Hepatocyte (in vitro differentiated cells): ENCODE measurements around the gene SLC7A5. TPM values are rescaled to one million over a fixed set of nuclear protein-coding genes. Genes with fewer than 3 reads are reported as not detected.

ENCODE experiments used
- DNase-seq: peaks from one replicate; pipeline ENCODE4 v3.0.0-alpha.2; 2016; ENCODE audit warnings: low spot score
- H2AFZ ChIP-seq: fragments of 200-600 bp; sonication (generic); 2 replicates; pipeline ENCODE4 v1.6.0; 2016; ENCODE audit warnings: antibody characterized with exemption, mild to moderate bottlenecking
- H3K27ac ChIP-seq: fragments of 200-600 bp; sonication (generic); 2 replicates; pipeline ENCODE4 v1.5.1; 2016; ENCODE audit warnings: mild to moderate bottlenecking
- H3K27me3 ChIP-seq: fragments of 200-600 bp; sonication (generic); 2 replicates; pipeline ENCODE4 v1.6.1; 2016
- H3K36me3 ChIP-seq: fragments of 200-600 bp; sonication (generic); replicated peaks from 2 replicates; pipeline ENCODE4 v1.5.1; 2016; ENCODE audit warnings: low read depth; ENCODE audit not compliant: insufficient read depth
- H3K4me1 ChIP-seq: fragments of 200-600 bp; sonication (generic); 2 replicates; pipeline ENCODE4 v1.5.1; 2016; ENCODE audit warnings: mild to moderate bottlenecking, moderate library complexity; ENCODE audit not compliant: insufficient read depth
- H3K4me2 ChIP-seq: fragments of 200-600 bp; sonication (generic); 2 replicates; pipeline ENCODE4 v1.6.0; 2016
- H3K4me3 ChIP-seq: fragments of 200-600 bp; sonication (generic); 2 replicates; pipeline ENCODE4 v1.5.1; 2016; ENCODE audit warnings: mild to moderate bottlenecking
- H3K79me2 ChIP-seq: fragments of 200-600 bp; sonication (generic); 2 replicates; pipeline ENCODE4 v1.6.0; 2017; ENCODE audit warnings: mild to moderate bottlenecking
- H3K9me2 ChIP-seq: fragments of 200-600 bp; sonication (generic); replicated peaks from 2 replicates; pipeline ENCODE4 v1.6.0; 2017; ENCODE audit warnings: mild to moderate bottlenecking; ENCODE audit not compliant: insufficient read depth
- H3K9me3 ChIP-seq: fragments of 200-600 bp; sonication (generic); 2 replicates; pipeline ENCODE4 v1.5.1; 2016; ENCODE audit warnings: low read depth, mild to moderate bottlenecking
- H4K20me1 ChIP-seq: fragments of 200-600 bp; sonication (generic); 2 replicates; pipeline ENCODE4 v1.6.0; 2016; ENCODE audit warnings: mild to moderate bottlenecking; ENCODE audit not compliant: insufficient read depth, poor library complexity, severe bottlenecking
- EZH2 ChIP-seq: fragments of 200-600 bp; sonication (generic); IDR thresholded peaks from 2 replicates; pipeline ENCODE4 v1.6.1; 2016; ENCODE audit warnings: antibody characterized with exemption, mild to moderate bottlenecking, borderline replicate concordance
- EZH2phosphoT487 ChIP-seq: fragments of 200-600 bp; sonication (generic); IDR thresholded peaks from one replicate; pipeline ENCODE4 v1.6.1; 2018; ENCODE audit warnings: antibody characterized with exemption, mild to moderate bottlenecking, low read depth, moderate library complexity; ENCODE audit not compliant: unreplicated experiment, severe bottlenecking
- WGBS: methylation state at CpG from one replicate; pipeline ENCODE4 v1.1.6; 2016; ENCODE audit warnings: low lambda C conversion rate; ENCODE audit errors: missing lambda C conversion rate; 5-methylcytosine and 5-hydroxymethylcytosine counted together
- polyA plus RNA-seq: library from polyadenylated mRNA; unstranded; fragments of >200 nt; fragmentation: Nextera tagmentation; extraction: Ambion mirVana; gene quantifications from 2 replicates; pipeline ENCODE4 v1.2.1, GENCODE V29; 2016
- total RNA-seq: library from RNA; depleted of rRNA; stranded (reverse); fragments of >200 nt; gene quantifications from 2 replicates; pipeline ENCODE4 v1.2.3, GENCODE V29; 2014
- TF ChIP-seq, protein P1 (sequence below): fragments of 200-600 bp; sonication (generic); IDR thresholded peaks from 2 replicates; pipeline ENCODE4 v1.5.1; 2016; ENCODE audit warnings: antibody characterized with exemption, mild to moderate bottlenecking; ENCODE audit not compliant: poor library complexity

SLC7A5 gene
- total and polyA plus RNA-seq, 2 experiments from 2014 or later: 29.3 to 52.5 TPM

DNA sequence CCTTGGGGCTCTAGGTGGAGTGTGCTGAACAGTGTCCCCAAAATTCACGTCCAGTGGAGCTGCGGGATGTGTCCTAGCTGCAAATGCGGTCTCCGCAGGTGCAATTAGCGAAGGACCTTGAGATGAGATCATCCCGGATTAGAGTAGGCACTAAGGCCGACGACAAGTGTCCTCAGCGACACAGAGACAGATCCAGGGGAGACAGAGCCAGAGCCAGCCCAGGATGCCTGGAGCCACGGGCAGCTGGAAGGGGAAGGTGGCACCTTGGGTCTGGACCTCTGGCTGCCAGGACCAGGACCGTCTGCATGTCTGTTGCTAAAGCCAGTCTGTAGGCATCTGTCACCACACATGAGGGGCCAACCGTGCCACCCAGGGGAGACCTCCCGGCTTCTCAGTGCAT, 24.5 kb downstream of the SLC7A5 start:
- no peaks in the 10 kb centered on the region for H3K36me3 ChIP-seq
- no peaks in the 10 kb centered on the region for H3K9me2 ChIP-seq
- peaks cover 2% of the 10 kb centered on the region for H3K4me1 ChIP-seq
- H3K27ac ChIP-seq: no peak overlapping the region
- H3K4me3 ChIP-seq: no peak overlapping the region
- H3K27me3 ChIP-seq: no peaks in the 10 kb centered on the region
- H3K9me3 ChIP-seq: no peaks in the 10 kb centered on the region
- no peak for DNase-seq
- H2AFZ ChIP-seq: no peak overlapping the region
- no peaks in the 10 kb centered on the region for H4K20me1 ChIP-seq
- TF ChIP-seq EZH2phosphoT487 (no peak), EZH2 (no peak)
- TF ChIP-seq, protein P1, sequence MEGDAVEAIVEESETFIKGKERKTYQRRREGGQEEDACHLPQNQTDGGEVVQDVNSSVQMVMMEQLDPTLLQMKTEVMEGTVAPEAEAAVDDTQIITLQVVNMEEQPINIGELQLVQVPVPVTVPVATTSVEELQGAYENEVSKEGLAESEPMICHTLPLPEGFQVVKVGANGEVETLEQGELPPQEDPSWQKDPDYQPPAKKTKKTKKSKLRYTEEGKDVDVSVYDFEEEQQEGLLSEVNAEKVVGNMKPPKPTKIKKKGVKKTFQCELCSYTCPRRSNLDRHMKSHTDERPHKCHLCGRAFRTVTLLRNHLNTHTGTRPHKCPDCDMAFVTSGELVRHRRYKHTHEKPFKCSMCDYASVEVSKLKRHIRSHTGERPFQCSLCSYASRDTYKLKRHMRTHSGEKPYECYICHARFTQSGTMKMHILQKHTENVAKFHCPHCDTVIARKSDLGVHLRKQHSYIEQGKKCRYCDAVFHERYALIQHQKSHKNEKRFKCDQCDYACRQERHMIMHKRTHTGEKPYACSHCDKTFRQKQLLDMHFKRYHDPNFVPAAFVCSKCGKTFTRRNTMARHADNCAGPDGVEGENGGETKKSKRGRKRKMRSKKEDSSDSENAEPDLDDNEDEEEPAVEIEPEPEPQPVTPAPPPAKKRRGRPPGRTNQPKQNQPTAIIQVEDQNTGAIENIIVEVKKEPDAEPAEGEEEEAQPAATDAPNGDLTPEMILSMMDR: no peak
- H3K79me2 ChIP-seq: peaks cover 26% of the 10 kb centered on the region
- no peak overlapping the region for H3K4me2 ChIP-seq
- WGBS: 76% methylated on average over 13 of the region's 13 CpGs

DNA sequence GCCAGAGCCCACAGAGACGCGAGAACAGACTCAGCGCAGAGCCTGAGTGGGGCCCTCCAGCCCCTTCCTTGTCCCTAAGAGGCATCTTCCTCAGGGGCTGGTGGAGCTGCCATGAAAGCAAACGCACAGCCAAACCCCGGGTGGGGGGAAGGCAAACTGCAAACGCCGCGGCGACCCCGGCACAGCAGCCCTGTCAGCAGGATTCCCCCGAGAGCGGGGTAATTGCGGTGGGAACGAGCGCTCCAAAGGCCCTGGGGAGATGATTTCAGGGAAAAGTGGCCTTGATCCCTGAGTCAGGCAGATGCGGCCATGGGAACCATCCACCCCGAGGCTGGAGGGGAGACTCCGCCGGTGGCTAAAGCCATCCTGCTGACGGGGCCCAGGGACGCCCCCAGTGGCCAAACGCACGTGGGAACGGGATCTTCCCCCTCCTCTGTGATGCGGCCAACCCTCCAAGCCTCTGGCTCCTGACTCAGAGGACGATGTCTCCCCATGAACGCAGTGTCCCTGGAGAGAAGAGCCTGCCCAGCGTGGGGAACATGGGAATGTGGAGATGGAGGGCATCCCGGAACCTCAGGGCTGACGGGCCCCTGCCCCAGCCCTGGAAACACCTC, 25.1 kb downstream of the SLC7A5 start:
- H2AFZ ChIP-seq: no peak overlapping the region
- peaks cover 23% of the 10 kb centered on the region for H3K79me2 ChIP-seq
- peaks cover 3% of the 10 kb centered on the region for H3K4me1 ChIP-seq
- H4K20me1 ChIP-seq: no peaks in the 10 kb centered on the region
- no peaks in the 10 kb centered on the region for H3K9me2 ChIP-seq
- H3K27me3 ChIP-seq: no peaks in the 10 kb centered on the region
- DNase-seq: no peak
- H3K36me3 ChIP-seq: no peaks in the 10 kb centered on the region
- no peak overlapping the region for H3K4me3 ChIP-seq
- TF ChIP-seq EZH2 (no peak), EZH2phosphoT487 (no peak)
- TF ChIP-seq, protein P1: no peak
- no peak overlapping the region for H3K27ac ChIP-seq
- no peaks in the 10 kb centered on the region for H3K9me3 ChIP-seq
- 73% methylated on average over 30 of the region's 30 CpGs for WGBS
- H3K4me2 ChIP-seq: no peak overlapping the region

DNA sequence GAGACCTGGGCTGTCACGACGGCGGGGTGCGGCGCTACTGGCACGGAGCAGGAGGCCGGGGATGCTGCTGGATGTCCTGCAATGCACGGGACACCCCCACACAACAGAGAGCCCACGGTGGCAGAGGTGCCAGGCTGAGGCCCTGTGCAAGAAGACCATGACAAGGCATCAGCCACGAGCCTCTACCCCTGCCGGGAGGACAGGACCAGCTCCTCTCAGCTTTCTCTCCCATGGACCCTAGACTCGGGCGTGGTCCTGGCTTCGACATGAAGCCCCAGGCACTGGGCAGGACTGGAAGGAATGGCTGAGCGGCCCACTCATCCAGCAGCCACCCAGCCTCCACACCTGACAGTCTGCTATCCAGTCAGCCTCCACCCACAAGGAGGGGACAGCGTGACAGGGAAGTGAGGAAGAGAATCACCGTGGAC, 25.6 kb downstream of the SLC7A5 start:
- Histone ChIP-seq H3K27ac (no peak overlapping the region), H3K4me2 (no peak overlapping the region)
- 85% methylated on average over 17 of the region's 17 CpGs for WGBS

More for the DNA sequence above, 25.6 kb downstream of the SLC7A5 start:
- Histone ChIP-seq H3K79me2 (peaks cover 22% of the 10 kb centered on the region), H3K9me3 (no peaks in the 10 kb centered on the region), H3K36me3 (no peaks in the 10 kb centered on the region), H4K20me1 (no peaks in the 10 kb centered on the region), H3K27me3 (no peaks in the 10 kb centered on the region), H3K4me3 (no peak overlapping the region), H3K4me1 (peaks cover 8% of the 10 kb centered on the region), H2AFZ (no peak overlapping the region), H3K9me2 (no peaks in the 10 kb centered on the region)
- TF ChIP-seq EZH2: no peak
- TF ChIP-seq, protein P1: no peak
- no peak for TF ChIP-seq EZH2phosphoT487
- no peak for DNase-seq
